GM12878 (cell line): ENCODE results near the gene IQGAP1. TPM values are rescaled to one million over a fixed set of nuclear protein-coding genes. Genes with fewer than 3 reads are reported as not detected.

Experiments
- CHD2 ChIP-seq: IDR thresholded peaks from 2 replicates; pipeline ENCODE4 v1.6.1; 2011; ENCODE audit warnings: low read depth, low read length, improper control_type of control experiment, borderline replicate concordance
- CHD4 ChIP-seq: fragments of 200-600 bp; sonication (generic); IDR thresholded peaks from 2 replicates; pipeline ENCODE4 v1.6.1; 2016; ENCODE audit warnings: mild to moderate bottlenecking
- CREB1 ChIP-seq: IDR thresholded peaks from 2 replicates; pipeline ENCODE4 v1.6.1; 2012; ENCODE audit warnings: low read depth, mild to moderate bottlenecking, inconsistent platforms
- CREM ChIP-seq: IDR thresholded peaks from 2 replicates; pipeline ENCODE4 v1.6.1; 2014; ENCODE audit warnings: antibody characterized with exemption, low read depth
- EED ChIP-seq: sonication (generic); IDR thresholded peaks from 2 replicates; pipeline ENCODE4 v1.6.1; 2016; ENCODE audit warnings: antibody characterized with exemption, low read depth
- EGR1 ChIP-seq, 2 experiments: IDR thresholded peaks; 1 replicate in 1 of 2; 2 replicates in 1 of 2; pipeline ENCODE4 v1.6.1; 2011 to 2012; ENCODE audit warnings: low read depth in 2 of 2, low read length in 2 of 2, borderline replicate concordance in 1 of 2, mild to moderate bottlenecking in 1 of 2, moderate library complexity in 1 of 2
- FOS ChIP-seq: IDR thresholded peaks from 3 replicates; pipeline ENCODE4 v1.6.1; 2011; ENCODE audit warnings: borderline replicate concordance; ENCODE audit not compliant: insufficient read length; ENCODE audit errors: extremely low read depth
- FOXK2 ChIP-seq: fragments of 450-650 bp; IDR thresholded peaks from 2 replicates; pipeline ENCODE4 v1.6.1; 2017; ENCODE audit warnings: mild to moderate bottlenecking, moderate library complexity
- HDAC2 ChIP-seq: fragments of 200-600 bp; sonication (generic); IDR thresholded peaks from 2 replicates; pipeline ENCODE4 v1.6.1; 2017
- HDGF ChIP-seq: fragments of 450-650 bp; IDR thresholded peaks from 2 replicates; pipeline ENCODE4 v1.6.1; 2016; ENCODE audit warnings: antibody characterized with exemption
- NBN ChIP-seq: fragments of 450-650 bp; IDR thresholded peaks from 2 replicates; pipeline ENCODE4 v1.6.1; 2016
- POLR2AphosphoS2 ChIP-seq: IDR thresholded peaks from 2 replicates; pipeline ENCODE4 v1.6.1; 2011; ENCODE audit warnings: low read depth, mild to moderate bottlenecking, low read length, improper control_type of control experiment, moderate library complexity
- POU2F2 ChIP-seq: IDR thresholded peaks from 3 replicates; pipeline ENCODE4 v1.6.1; 2011; ENCODE audit warnings: low read depth, mild to moderate bottlenecking, low read length, borderline replicate concordance
- RCOR1 ChIP-seq: conservative IDR thresholded peaks from 2 replicates; pipeline ENCODE4 v1.6.1; 2012; ENCODE audit warnings: low read depth, low read length, improper control_type of control experiment
- RELA ChIP-seq: fragments of 450-650 bp; IDR thresholded peaks from 2 replicates; pipeline ENCODE4 v1.8.0; 2014; ENCODE audit warnings: borderline replicate concordance; ENCODE audit not compliant: partially characterized antibody
- SMAD5 ChIP-seq: IDR thresholded peaks from 2 replicates; pipeline ENCODE4 v1.6.1; 2016; ENCODE audit warnings: antibody characterized with exemption, low read depth
- SMC3 ChIP-seq: IDR thresholded peaks from 2 replicates; pipeline ENCODE4 v1.6.1; 2011; ENCODE audit warnings: low read length, improper control_type of control experiment, borderline replicate concordance
- SUPT20H ChIP-seq: IDR thresholded peaks from 2 replicates; pipeline ENCODE4 v1.6.1; 2011; ENCODE audit warnings: low read depth, mild to moderate bottlenecking, low read length, moderate library complexity, borderline replicate concordance; ENCODE audit not compliant: control insufficient read depth
- SUZ12 ChIP-seq: fragments of 200-600 bp; sonication (generic); IDR thresholded peaks from one replicate; pipeline ENCODE4 v1.6.1; 2018; ENCODE audit warnings: antibody characterized with exemption, mild to moderate bottlenecking; ENCODE audit not compliant: unreplicated experiment
- TAF1 ChIP-seq: IDR thresholded peaks from 2 replicates; pipeline ENCODE4 v1.6.1; 2011; ENCODE audit warnings: mild to moderate bottlenecking, low read depth, low read length, borderline replicate concordance
- TCF3 ChIP-seq: IDR thresholded peaks from 2 replicates; pipeline ENCODE4 v1.6.1; 2012; ENCODE audit warnings: low read depth, mild to moderate bottlenecking, low read length, borderline replicate concordance; ENCODE audit not compliant: insufficient read depth
- WRNIP1 ChIP-seq: IDR thresholded peaks from 2 replicates; pipeline ENCODE4 v1.6.1; 2011; ENCODE audit warnings: low read depth, low read length, improper control_type of control experiment, borderline replicate concordance
- ZSCAN29 ChIP-seq: fragments of 450-650 bp; IDR thresholded peaks from 2 replicates; pipeline ENCODE4 v1.6.1; 2017; ENCODE audit warnings: mild to moderate bottlenecking, moderate library complexity
- polyA plus RNA-seq, 11 experiments: library from polyadenylated mRNA; depleted of rRNA in 4 of 11; unstranded in 6 of 11; stranded (reverse) in 5 of 11; fragments of >200 nt; fragmentation: Nextera tagmentation in 4 of 11; fragmentation: Illumina TruSeq in 1 of 11; extraction: Ambion mirVana in 4 of 11; extraction: Trizol in 1 of 11; gene quantifications; 1 replicate in 1 of 11; 2 replicates in 10 of 11; pipeline versions ENCODE4 v1.2.1 to v1.2.3, GENCODE V29; 2011 to 2016; ENCODE audit warnings: inconsistent platforms in 2 of 11, missing spikeins in 2 of 11, low read depth in 1 of 11
- total RNA-seq, 4 experiments: library from RNA; depleted of rRNA in 3 of 4; stranded (reverse); fragments of >200 nt in 3 of 4; fragmentation: Illumina TruSeq in 1 of 4; extraction: Trizol in 1 of 4; gene quantifications; 2 replicates each; pipeline versions ENCODE4 v1.2.1 to v1.2.3, GENCODE V29; 2013 to 2021
- TF ChIP-seq, protein P1 (sequence below): fragments of 450-650 bp; IDR thresholded peaks from 2 replicates; pipeline ENCODE4 v1.6.1; 2017; ENCODE audit warnings: antibody characterized with exemption, mild to moderate bottlenecking, moderate library complexity
- TF ChIP-seq, protein P2 (sequence below): fragments of 450-650 bp; IDR thresholded peaks from 2 replicates; pipeline ENCODE4 v1.6.1; 2016; ENCODE audit warnings: mild to moderate bottlenecking
- TF ChIP-seq, protein P3 (sequence below): fragments of 450-650 bp; IDR thresholded peaks from 2 replicates; pipeline ENCODE4 v1.6.1; 2018; ENCODE audit warnings: mild to moderate bottlenecking, low read depth, moderate library complexity; ENCODE audit not compliant: partially characterized antibody

Gene IQGAP1
- total and polyA plus RNA-seq, 10 of the 15 experiments (the other 5 are each of a cell fraction or from before 2014, with no cell fraction given): 65.2 to 250 (median 112) TPM

DNA sequence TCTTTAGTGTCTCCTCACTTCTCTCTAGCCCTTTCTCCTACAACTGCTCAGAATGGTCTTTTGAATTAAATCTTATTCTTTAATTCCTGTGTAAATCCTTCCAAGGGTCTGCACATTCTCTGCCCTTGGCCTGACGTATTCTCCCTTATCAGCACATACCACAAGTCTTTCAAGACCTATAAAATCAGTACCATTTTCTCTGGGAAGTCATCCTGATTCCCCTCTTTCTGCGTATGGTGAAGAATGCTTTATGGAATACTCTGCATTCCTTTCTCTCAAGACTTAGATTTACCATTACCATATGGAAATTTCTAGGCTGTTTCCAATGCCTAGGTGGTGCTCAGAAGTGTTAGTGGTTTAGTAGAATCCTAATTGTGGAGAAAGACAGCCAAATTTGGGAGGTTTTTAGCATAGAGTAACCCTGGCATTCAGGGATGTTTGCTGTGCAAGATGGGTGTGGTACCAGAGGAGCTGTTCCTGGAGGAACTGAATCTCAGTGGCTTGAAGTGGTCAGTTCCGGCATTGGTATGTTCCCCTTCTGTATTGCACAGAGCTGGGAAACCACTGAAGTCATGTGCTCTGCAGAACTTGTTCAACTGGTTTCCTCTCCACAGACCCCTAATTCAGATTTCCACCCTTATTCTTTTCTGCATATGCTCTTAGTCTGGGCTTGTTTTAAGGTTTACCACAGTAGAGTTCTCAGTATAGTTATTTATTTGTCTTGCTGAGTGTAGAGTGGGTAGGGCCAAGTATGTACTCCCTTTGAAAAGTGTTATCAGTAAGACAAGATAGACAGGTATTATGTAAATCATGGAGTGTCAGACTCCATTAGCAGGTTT lies 24.5 kb downstream of the IQGAP1 start (continued):
- TF ChIP-seq POU2F2 (no peak), FOXK2 (no peak), CREB1 (0 out of 2 replicates have a peak, but pooled peaks have one; percentile 19), SUZ12 (no peak), NBN (0 out of 2 replicates have a peak, but pooled peaks have one; percentile 36), CHD2 (no peak), RCOR1 (no peak), TCF3 (no peak), EGR1 (IDR thresholded peaks at IDR 0.05; ENCODE audit: borderline replicate concordance in 1 of 2, low read depth in 2 of 2, low read length in 2 of 2) (no peak), EED (peak; percentile 73), SMAD5 (no peak), TAF1 (no peak), CREM (no peak), ZSCAN29 (no peak), WRNIP1 (no peak), SUPT20H (no peak), HDAC2 (no peak), RELA (no peak), FOS (no peak), HDGF (no peak), CHD4 (no peak), POLR2AphosphoS2 (no peak), SMC3 (no peak)
- TF ChIP-seq, protein P1, sequence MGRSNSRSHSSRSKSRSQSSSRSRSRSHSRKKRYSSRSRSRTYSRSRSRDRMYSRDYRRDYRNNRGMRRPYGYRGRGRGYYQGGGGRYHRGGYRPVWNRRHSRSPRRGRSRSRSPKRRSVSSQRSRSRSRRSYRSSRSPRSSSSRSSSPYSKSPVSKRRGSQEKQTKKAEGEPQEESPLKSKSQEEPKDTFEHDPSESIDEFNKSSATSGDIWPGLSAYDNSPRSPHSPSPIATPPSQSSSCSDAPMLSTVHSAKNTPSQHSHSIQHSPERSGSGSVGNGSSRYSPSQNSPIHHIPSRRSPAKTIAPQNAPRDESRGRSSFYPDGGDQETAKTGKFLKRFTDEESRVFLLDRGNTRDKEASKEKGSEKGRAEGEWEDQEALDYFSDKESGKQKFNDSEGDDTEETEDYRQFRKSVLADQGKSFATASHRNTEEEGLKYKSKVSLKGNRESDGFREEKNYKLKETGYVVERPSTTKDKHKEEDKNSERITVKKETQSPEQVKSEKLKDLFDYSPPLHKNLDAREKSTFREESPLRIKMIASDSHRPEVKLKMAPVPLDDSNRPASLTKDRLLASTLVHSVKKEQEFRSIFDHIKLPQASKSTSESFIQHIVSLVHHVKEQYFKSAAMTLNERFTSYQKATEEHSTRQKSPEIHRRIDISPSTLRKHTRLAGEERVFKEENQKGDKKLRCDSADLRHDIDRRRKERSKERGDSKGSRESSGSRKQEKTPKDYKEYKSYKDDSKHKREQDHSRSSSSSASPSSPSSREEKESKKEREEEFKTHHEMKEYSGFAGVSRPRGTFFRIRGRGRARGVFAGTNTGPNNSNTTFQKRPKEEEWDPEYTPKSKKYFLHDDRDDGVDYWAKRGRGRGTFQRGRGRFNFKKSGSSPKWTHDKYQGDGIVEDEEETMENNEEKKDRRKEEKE: no peak
- TF ChIP-seq, protein P2, sequence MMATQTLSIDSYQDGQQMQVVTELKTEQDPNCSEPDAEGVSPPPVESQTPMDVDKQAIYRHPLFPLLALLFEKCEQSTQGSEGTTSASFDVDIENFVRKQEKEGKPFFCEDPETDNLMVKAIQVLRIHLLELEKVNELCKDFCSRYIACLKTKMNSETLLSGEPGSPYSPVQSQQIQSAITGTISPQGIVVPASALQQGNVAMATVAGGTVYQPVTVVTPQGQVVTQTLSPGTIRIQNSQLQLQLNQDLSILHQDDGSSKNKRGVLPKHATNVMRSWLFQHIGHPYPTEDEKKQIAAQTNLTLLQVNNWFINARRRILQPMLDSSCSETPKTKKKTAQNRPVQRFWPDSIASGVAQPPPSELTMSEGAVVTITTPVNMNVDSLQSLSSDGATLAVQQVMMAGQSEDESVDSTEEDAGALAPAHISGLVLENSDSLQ: no peak
- TF ChIP-seq, protein P3, sequence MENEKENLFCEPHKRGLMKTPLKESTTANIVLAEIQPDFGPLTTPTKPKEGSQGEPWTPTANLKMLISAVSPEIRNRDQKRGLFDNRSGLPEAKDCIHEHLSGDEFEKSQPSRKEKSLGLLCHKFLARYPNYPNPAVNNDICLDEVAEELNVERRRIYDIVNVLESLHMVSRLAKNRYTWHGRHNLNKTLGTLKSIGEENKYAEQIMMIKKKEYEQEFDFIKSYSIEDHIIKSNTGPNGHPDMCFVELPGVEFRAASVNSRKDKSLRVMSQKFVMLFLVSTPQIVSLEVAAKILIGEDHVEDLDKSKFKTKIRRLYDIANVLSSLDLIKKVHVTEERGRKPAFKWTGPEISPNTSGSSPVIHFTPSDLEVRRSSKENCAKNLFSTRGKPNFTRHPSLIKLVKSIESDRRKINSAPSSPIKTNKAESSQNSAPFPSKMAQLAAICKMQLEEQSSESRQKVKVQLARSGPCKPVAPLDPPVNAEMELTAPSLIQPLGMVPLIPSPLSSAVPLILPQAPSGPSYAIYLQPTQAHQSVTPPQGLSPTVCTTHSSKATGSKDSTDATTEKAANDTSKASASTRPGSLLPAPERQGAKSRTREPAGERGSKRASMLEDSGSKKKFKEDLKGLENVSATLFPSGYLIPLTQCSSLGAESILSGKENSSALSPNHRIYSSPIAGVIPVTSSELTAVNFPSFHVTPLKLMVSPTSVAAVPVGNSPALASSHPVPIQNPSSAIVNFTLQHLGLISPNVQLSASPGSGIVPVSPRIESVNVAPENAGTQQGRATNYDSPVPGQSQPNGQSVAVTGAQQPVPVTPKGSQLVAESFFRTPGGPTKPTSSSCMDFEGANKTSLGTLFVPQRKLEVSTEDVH: no peak
